H1 (cell line): ENCODE data around the gene CHAC2. TPM values are rescaled to one million over a fixed set of nuclear protein-coding genes. Genes with fewer than 3 reads are reported as not detected.

ENCODE experiments used
- CTCF ChIA-PET: fragments of 300-600 bp; sonication (Branson Sonifier 250); formaldehyde crosslinking; loops from one replicate; lab custom pipeline; 2021; ENCODE audit not compliant: partially characterized antibody; lab: Charles Lee
- POLR2A ChIA-PET: fragments of 300-600 bp; sonication (Branson Sonifier 250); formaldehyde crosslinking; loops from one replicate; lab custom pipeline; 2021; ENCODE audit warnings: inconsistent platforms; ENCODE audit not compliant: partially characterized antibody; lab: Charles Lee
- DNase-seq, 2 experiments: peaks; one replicate each; pipeline versions ENCODE4 v3.0.0 to v3.0.0-alpha.2; 2010 to 2022; ENCODE audit warnings: low spot score in 2 of 2, low read depth in 1 of 2, mixed read lengths in 1 of 2
- FAIRE-seq: peaks from 2 replicates; lab custom pipeline; 2011; peaks lifted over from hg19 to GRCh38; lab: Jason Lieb, UNC
- H2AFZ ChIP-seq: 2 replicates; pipeline ENCODE4 v1.8.1; 2012; ENCODE audit warnings: low read length, inconsistent platforms
- H2AK5ac ChIP-seq: 2 replicates; pipeline ENCODE4 v1.6.1; 2013; ENCODE audit warnings: low read depth, low read length
- H2BK120ac ChIP-seq: replicated peaks from 2 replicates; pipeline ENCODE3; 2013; ENCODE audit warnings: low read depth, low read length, inconsistent platforms
- H2BK12ac ChIP-seq: 2 replicates; pipeline ENCODE4 v1.6.1; 2013; ENCODE audit warnings: low read depth, low read length
- H2BK15ac ChIP-seq: 2 replicates; pipeline ENCODE4 v1.6.1; 2013; ENCODE audit warnings: low read length
- H2BK20ac ChIP-seq: 2 replicates; pipeline ENCODE4 v1.6.1; 2013; ENCODE audit warnings: low read length
- H2BK5ac ChIP-seq: 2 replicates; pipeline ENCODE4 v1.6.1; 2013; ENCODE audit warnings: low read depth, low read length
- H3K14ac ChIP-seq: 2 replicates; pipeline ENCODE4 v1.6.1; 2013; ENCODE audit warnings: inconsistent platforms; ENCODE audit not compliant: insufficient read length
- H3K18ac ChIP-seq: 2 replicates; pipeline ENCODE4 v1.6.1; 2013; ENCODE audit warnings: low read length; ENCODE audit errors: extremely low read depth
- H3K23ac ChIP-seq: 2 replicates; pipeline ENCODE4 v1.6.1; 2013; ENCODE audit warnings: inconsistent platforms; ENCODE audit not compliant: insufficient read length
- H3K23me2 ChIP-seq: 2 replicates; pipeline ENCODE4 v1.6.1; 2013; ENCODE audit warnings: low read depth, low read length
- H3K27ac ChIP-seq: 2 replicates; pipeline ENCODE4 v1.6.1; 2011; ENCODE audit warnings: low read depth, low read length, inconsistent platforms
- H3K27me3 ChIP-seq, 4 experiments: replicated peaks in 1 of 4; 1 replicate in 1 of 4; 2 replicates in 3 of 4; pipeline versions ENCODE4 v1.6.1 to v1.8.1; 2011 to 2013; ENCODE audit warnings: low read length in 3 of 4, mild to moderate bottlenecking in 3 of 4, inconsistent platforms in 2 of 4, mixed read lengths in 2 of 4, moderate library complexity in 1 of 4; ENCODE audit not compliant: control insufficient read depth in 3 of 4, insufficient read depth in 3 of 4; ENCODE audit errors: extremely low read depth in 1 of 4
- H3K36me3 ChIP-seq, 4 experiments: 2 replicates each; pipeline versions ENCODE4 v1.6.1 to v1.8.1; 2011 to 2013; ENCODE audit warnings: mild to moderate bottlenecking in 4 of 4, low read length in 3 of 4, moderate library complexity in 2 of 4, control low read depth in 1 of 4, inconsistent platforms in 1 of 4; ENCODE audit not compliant: insufficient read depth in 4 of 4, control insufficient read depth in 2 of 4
- H3K4ac ChIP-seq: replicated peaks from 2 replicates; pipeline ENCODE3; 2013; ENCODE audit warnings: low read length, low read depth, mixed read lengths, inconsistent platforms; ENCODE audit not compliant: insufficient read length
- H3K4me1 ChIP-seq, 4 experiments: replicated peaks in 1 of 4; 1 replicate in 1 of 4; 2 replicates in 3 of 4; pipeline versions ENCODE4 v1.6.1 to v1.8.1; 2011 to 2013; ENCODE audit warnings: low read length in 3 of 4, inconsistent platforms in 2 of 4, mixed read lengths in 1 of 4; ENCODE audit not compliant: insufficient read depth in 4 of 4, control insufficient read depth in 3 of 4
- H3K4me2 ChIP-seq, 2 experiments: 2 replicates each; pipeline versions ENCODE4 v1.6.1 to v1.8.1; 2011 to 2013; ENCODE audit warnings: low read depth in 2 of 2, low read length in 2 of 2, control low read depth in 1 of 2, inconsistent platforms in 1 of 2, mild to moderate bottlenecking in 1 of 2; ENCODE audit not compliant: insufficient read depth in 1 of 2
- H3K4me3 ChIP-seq, 4 experiments: fragments of 200-600, 300-600 bp in 1 of 4; sonication (generic), shearing (Covaris generic), sonication (Bioruptor Twin) in 1 of 4; 2 replicates each; pipeline versions ENCODE4 v1.5.1 to v1.8.1; 2011 to 2016; ENCODE audit warnings: low read length in 4 of 4, low read depth in 3 of 4, control low read depth in 2 of 4, inconsistent platforms in 2 of 4, mild to moderate bottlenecking in 2 of 4, mixed read lengths in 1 of 4, moderate library complexity in 1 of 4; ENCODE audit not compliant: insufficient read depth in 2 of 4; ENCODE audit errors: extremely low read depth in 1 of 4
- H3K56ac ChIP-seq: replicated peaks from 2 replicates; pipeline ENCODE3; 2013; ENCODE audit warnings: low read depth, mild to moderate bottlenecking, mixed read lengths, low read length, inconsistent platforms; ENCODE audit not compliant: insufficient read length
- H3K79me1 ChIP-seq: 2 replicates; pipeline ENCODE4 v1.6.1; 2013; ENCODE audit warnings: low read depth, low read length, control low read depth
- H3K79me2 ChIP-seq, 2 experiments: 2 replicates each; pipeline versions ENCODE4 v1.6.1 to v1.8.1; 2012 to 2013; ENCODE audit warnings: low read length in 2 of 2, mild to moderate bottlenecking in 2 of 2, inconsistent platforms in 1 of 2; ENCODE audit not compliant: insufficient read depth in 2 of 2, control insufficient read depth in 1 of 2
- H3K9ac ChIP-seq, 4 experiments: replicated peaks in 1 of 4; 1 replicate in 1 of 4; 2 replicates in 3 of 4; pipeline versions ENCODE4 v1.6.1 to v1.8.1; 2011 to 2013; ENCODE audit warnings: low read depth in 3 of 4, low read length in 3 of 4, control low read depth in 2 of 4, mild to moderate bottlenecking in 2 of 4, moderate library complexity in 2 of 4, inconsistent platforms in 1 of 4; ENCODE audit errors: extremely low read depth in 1 of 4
- H3K9me3 ChIP-seq, 2 experiments: 2 replicates each; pipeline versions ENCODE4 v1.6.1 to v1.8.1; 2012 to 2013; ENCODE audit warnings: mild to moderate bottlenecking in 2 of 2, moderate library complexity in 2 of 2, control low read depth in 1 of 2, inconsistent platforms in 1 of 2, low read depth in 1 of 2, low read length in 1 of 2, mixed read lengths in 1 of 2; ENCODE audit not compliant: insufficient read depth in 2 of 2
- H4K20me1 ChIP-seq, 2 experiments: replicated peaks in 1 of 2; 2 replicates each; pipeline versions ENCODE3 to v1.8.1; 2011 to 2013; ENCODE audit warnings: inconsistent platforms in 2 of 2, low read length in 2 of 2, mild to moderate bottlenecking in 1 of 2; ENCODE audit not compliant: insufficient read depth in 2 of 2, control insufficient read depth in 1 of 2
- H4K5ac ChIP-seq: 2 replicates; pipeline ENCODE4 v1.6.1; 2013; ENCODE audit warnings: low read length, low read depth, mixed read lengths, inconsistent platforms; ENCODE audit not compliant: insufficient read length
- H4K8ac ChIP-seq: 2 replicates; pipeline ENCODE4 v1.8.0; 2013; ENCODE audit warnings: mild to moderate bottlenecking, moderate library complexity, low read length, inconsistent platforms; ENCODE audit not compliant: insufficient read depth; ENCODE audit errors: extremely low read depth
- H4K91ac ChIP-seq: replicated peaks from 2 replicates; pipeline ENCODE3; 2013; ENCODE audit warnings: low read length, mixed read lengths, inconsistent platforms; ENCODE audit not compliant: insufficient read length
- CHD1 ChIP-seq: IDR thresholded peaks from 2 replicates; pipeline ENCODE4 v1.6.1; 2012; ENCODE audit warnings: low read depth, low read length, improper control_type of control experiment
- CREB1 ChIP-seq: IDR thresholded peaks from 2 replicates; pipeline ENCODE4 v1.6.1; 2012; ENCODE audit warnings: inconsistent platforms
- JUN ChIP-seq: IDR thresholded peaks from 2 replicates; pipeline ENCODE4 v1.6.1; 2011; ENCODE audit warnings: low read depth, mild to moderate bottlenecking, improper control_type of control experiment, low read length
- NANOG ChIP-seq: IDR thresholded peaks from 2 replicates; pipeline ENCODE4 v1.6.1; 2011; ENCODE audit warnings: low read length, low read depth, mild to moderate bottlenecking, inconsistent platforms; ENCODE audit not compliant: insufficient read depth, poor library complexity, severe bottlenecking
- PHF8 ChIP-seq: fragments of 200-600 bp; sonication (generic); conservative IDR thresholded peaks from 2 replicates; pipeline ENCODE4 v1.7.1; 2012; ENCODE audit warnings: low read depth, mild to moderate bottlenecking, inconsistent platforms, low read length, moderate library complexity
- POLR2A ChIP-seq, 2 experiments: IDR thresholded peaks; 1 replicate in 1 of 2; 2 replicates in 1 of 2; pipeline ENCODE4 v1.6.1; 2011; ENCODE audit warnings: low read depth in 2 of 2, low read length in 2 of 2, mild to moderate bottlenecking in 2 of 2; ENCODE audit errors: control extremely low read depth in 1 of 2
- POU5F1 ChIP-seq: IDR thresholded peaks from 2 replicates; pipeline ENCODE4 v1.6.1; 2011; ENCODE audit warnings: low read depth, mild to moderate bottlenecking, low read length, moderate library complexity
- RBBP5 ChIP-seq: IDR thresholded peaks from 2 replicates; pipeline ENCODE4 v1.7.1; 2012; ENCODE audit warnings: low read depth, mild to moderate bottlenecking, inconsistent platforms, low read length, moderate library complexity, borderline replicate concordance
- RFX5 ChIP-seq: IDR thresholded peaks from 2 replicates; pipeline ENCODE4 v1.6.1; 2011; ENCODE audit warnings: low read depth, low read length, improper control_type of control experiment, borderline replicate concordance
- RXRA ChIP-seq: IDR thresholded peaks from 2 replicates; pipeline ENCODE4 v1.6.1; 2011; ENCODE audit warnings: low read depth, mild to moderate bottlenecking, low read length, moderate library complexity; ENCODE audit not compliant: insufficient read depth
- SRF ChIP-seq: IDR thresholded peaks from 2 replicates; pipeline ENCODE4 v1.6.1; 2011; ENCODE audit warnings: mild to moderate bottlenecking, low read depth, low read length, moderate library complexity
- SUZ12 ChIP-seq: fragments of 200-600 bp; sonication (generic); IDR thresholded peaks from 2 replicates; pipeline ENCODE4 v1.6.1; 2012; ENCODE audit warnings: mild to moderate bottlenecking, inconsistent platforms, low read length, moderate library complexity, mixed read lengths
- TAF1 ChIP-seq: IDR thresholded peaks from 2 replicates; pipeline ENCODE4 v1.6.1; 2011; ENCODE audit warnings: mild to moderate bottlenecking, low read depth, low read length
- TEAD4 ChIP-seq: IDR thresholded peaks from 2 replicates; pipeline ENCODE4 v1.6.1; 2012; ENCODE audit warnings: low read depth, low read length, inconsistent platforms, mixed read lengths
- WGBS, 2 experiments: shearing (Covaris generic) in 1 of 2; methylation state at CpG; one replicate each; pipeline versions ENCODE4 v1.1.6 to v1.1.7; 2013 to 2015; ENCODE audit warnings: low lambda C conversion rate in 2 of 2, mixed read lengths in 2 of 2, inconsistent platforms in 1 of 2, low coverage in 1 of 2, missing lambda C conversion rate in 1 of 2; ENCODE audit not compliant: insufficient replicate concordance in 2 of 2, insufficient coverage in 1 of 2, insufficient read length in 1 of 2; ENCODE audit errors: extremely low coverage in 1 of 2, missing lambda C conversion rate in 1 of 2; 5-methylcytosine and 5-hydroxymethylcytosine counted together
- polyA plus RNA-seq, 7 experiments: library from polyadenylated mRNA; depleted of rRNA in 3 of 7; stranded (reverse) in 5 of 7; unstranded in 2 of 7; fragments of >200 nt in 5 of 7; fragments of 200-250 nt in 2 of 7; gene quantifications; 1 replicate in 5 of 7; 2 replicates in 1 of 7; 4 replicates in 1 of 7; pipeline versions ENCODE4 v1.2.1 to v1.2.3, GENCODE V29; 2011 to 2013; ENCODE audit warnings: missing spikeins in 2 of 7, mixed read lengths in 2 of 7
- total RNA-seq: library from RNA; stranded (reverse); fragmentation: NEBNext Ultra II Directional; extraction: Animal tissue kit (Norgen Biotek cat#: 25700); gene quantifications from 2 replicates; pipeline ENCODE4 v1.2.1, GENCODE V29; 2021

The CHAC2 gene
- total and polyA plus RNA-seq, 2 of the 8 experiments (the other 6 are each of a cell fraction or from before 2014, with no cell fraction given), result 5.4 to 11.2 TPM

DNA sequence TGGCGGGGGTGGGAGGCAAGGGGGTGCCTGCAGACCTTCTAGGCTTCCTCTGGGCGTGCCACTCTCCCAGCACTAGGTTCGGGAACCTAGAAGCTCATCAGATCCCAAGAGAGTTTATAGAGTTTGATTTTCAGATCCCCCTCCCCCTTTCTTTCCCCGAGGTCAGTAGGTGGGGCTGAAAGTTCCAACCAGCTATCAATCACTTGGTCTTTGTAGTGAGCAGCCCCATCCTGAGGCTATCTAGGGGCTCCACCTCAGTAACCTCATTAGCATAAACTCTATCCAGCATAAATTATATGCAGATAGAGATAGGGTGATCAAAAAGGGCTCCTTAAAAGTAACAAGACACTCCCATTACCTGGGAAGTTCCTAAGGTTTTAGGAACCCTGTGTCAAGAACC lies 52.0 kb downstream of the CHAC2 start:
- Histone ChIP-seq H4K91ac (no peak overlapping the region), H2BK5ac (no peak overlapping the region), H3K23me2 (no peaks in the 10 kb centered on the region), H2BK20ac (no peak overlapping the region), H3K9ac (no peak overlapping the region), H3K18ac (no peak overlapping the region), H3K27ac (no peak overlapping the region), H2AFZ (no peak overlapping the region), H2BK15ac (no peak overlapping the region), H3K79me2 (no peaks in the 10 kb centered on the region), H3K9me3 (no peaks in the 10 kb centered on the region), H3K27me3 (no peaks in the 10 kb centered on the region), H3K4ac (no peak overlapping the region), H4K20me1 (no peaks in the 10 kb centered on the region), H3K4me2 (no peak overlapping the region), H3K36me3 (peaks cover 0 to 12% (median under 1%) of the 10 kb centered on the region in 4 experiments; a peak in 4 of 8 replicates), H3K14ac (no peak overlapping the region), H2BK120ac (no peak overlapping the region), H3K4me3 (no peak overlapping the region), H3K4me1 (no peaks in the 10 kb centered on the region), H2BK12ac (no peak overlapping the region), H4K5ac (no peak overlapping the region), H3K56ac (no peak overlapping the region), H3K23ac (no peak overlapping the region), H3K79me1 (no peaks in the 10 kb centered on the region), H4K8ac (no peak overlapping the region), H2AK5ac (no peak overlapping the region)
- 76% methylated on average over 4 of the region's 4 CpGs; no CpG with 5 or more reads in 1 of the 2 experiments for WGBS, 2 experiments
- ChIA-PET CTCF (interaction anchor here (0.7 to 1.9 kb wide), 4 partner anchors 7 to 50 kb away, joined by 3 to 6 read pairs (median 3); partner anchors contain the start of gene ERLEC1), POLR2A (interaction anchor here (0.7 to 1.3 kb wide), 4 partner anchors 10 to 42 kb away, joined by 3 to 7 read pairs (median 3); no protein-coding TSS in a partner anchor)
- no peak for DNase-seq
- FAIRE-seq, result no peak
- TF ChIP-seq TEAD4, result no peak
- TF ChIP-seq RFX5, result no peak
- no peak for TF ChIP-seq TAF1
- TF ChIP-seq CREB1, result no peak
- no peak for TF ChIP-seq POLR2A (IDR thresholded peaks at IDR 0.05; ENCODE audit: control extremely low read depth in 1 of 2, low read depth in 2 of 2, low read length in 2 of 2)
- no peak for TF ChIP-seq CHD1
- no peak for TF ChIP-seq PHF8
- TF ChIP-seq NANOG, result no peak
- no peak for TF ChIP-seq POU5F1
- TF ChIP-seq JUN, result no peak
- TF ChIP-seq RXRA, result no peak
- no peak for TF ChIP-seq SUZ12
- no peak for TF ChIP-seq RBBP5
- no peak for TF ChIP-seq SRF
- TF ChIP-seq, all 59 proteins: peak for 0
